GOT3 (cell line): Measurements from ENCODE around the gene C15orf39.

Source experiments
- DNase-seq: peaks from one replicate; lab custom pipeline; 2025; ENCODE audit warnings: mixed read lengths; lab: John Stamatoyannopoulos, UW

C15orf39 gene

GRCh38 chr15:75172284-75172820 is 29.3 kb upstream of the C15orf39 start:
- DNase-seq, result no peak

- no peak for DNase-seq
Observed at GRCh38 chr15:75174102-75174501, 27.6 kb upstream of the C15orf39 start.

- no peak for DNase-seq
Observed at GRCh38 chr15:75174729-75175128, 27.0 kb upstream of the C15orf39 start.

- no peak for DNase-seq
Observed at GRCh38 chr15:75176396-75176761, 25.3 kb upstream of the C15orf39 start.

- DNase-seq, result no peak
Observed at GRCh38 chr15:75177360-75178071, 24.2 kb upstream of the C15orf39 start.

- DNase-seq, result no peak
Observed at GRCh38 chr15:75178171-75178937, 23.3 kb upstream of the C15orf39 start.

GRCh38 chr15:75178938-75179745 is 22.5 kb upstream of the C15orf39 start:
- DNase-seq, result no peak

GRCh38 chr15:75179746-75180140 is 21.9 kb upstream of the C15orf39 start:
- no peak for DNase-seq

- no peak for DNase-seq
Observed at GRCh38 chr15:75181780-75182179, 19.9 kb upstream of the C15orf39 start.

- no peak for DNase-seq
Observed at GRCh38 chr15:75182187-75183131, 19.2 kb upstream of the C15orf39 start.

GRCh38 chr15:75185271-75186029 is 16.2 kb upstream of the C15orf39 start:
- DNase-seq, result no peak

- no peak for DNase-seq
Observed at GRCh38 chr15:75186044-75186443, 15.6 kb upstream of the C15orf39 start.

- DNase-seq, result no peak
Observed at GRCh38 chr15:75188499-75188898, 13.2 kb upstream of the C15orf39 start.

GRCh38 chr15:75191235-75191634 is 10.4 kb upstream of the C15orf39 start:
- DNase-seq, result no peak

GRCh38 chr15:75192307-75192706 is 9.4 kb upstream of the C15orf39 start:
- DNase-seq, result no peak

- DNase-seq, result no peak
Observed at GRCh38 chr15:75193272-75193671, 8.4 kb upstream of the C15orf39 start.

- DNase-seq, result no peak
Observed at GRCh38 chr15:75193976-75194375, 7.7 kb upstream of the C15orf39 start.

GRCh38 chr15:75194397-75194796 is 7.3 kb upstream of the C15orf39 start:
- DNase-seq, result no peak

GRCh38 chr15:75195122-75195765 is 6.4 kb upstream of the C15orf39 start:
- no peak for DNase-seq

GRCh38 chr15:75195766-75196241 is 5.9 kb upstream of the C15orf39 start:
- DNase-seq, result no peak
